Right lobe of liver (tissue), 4 donors: ENCODE measurements around the gene GORASP2.

Source experiments
- POLR2A ChIP-seq: fragments of 450-650 bp; IDR thresholded peaks from one replicate; pipeline ENCODE4 v1.6.1; 2017; ENCODE audit warnings: antibody characterized with exemption, mild to moderate bottlenecking
- TF ChIP-seq, protein P1 (sequence below), 4 donors: fragments of 200-600 bp in 3 of 4; fragments of 450-650 bp in 1 of 4; IDR thresholded peaks; one replicate each; pipeline versions ENCODE4 v1.5.1 to v1.8.0; 2016 to 2022; ENCODE audit warnings: antibody characterized with exemption in 4 of 4, mild to moderate bottlenecking in 2 of 4
- donor health status: DM: no; HTN: no; CAD: no.
- donor health status: DM: no; HTN: no; CAD: no.
- donor health status: DM: no; HTN: yes; CAD: no.

DNA sequence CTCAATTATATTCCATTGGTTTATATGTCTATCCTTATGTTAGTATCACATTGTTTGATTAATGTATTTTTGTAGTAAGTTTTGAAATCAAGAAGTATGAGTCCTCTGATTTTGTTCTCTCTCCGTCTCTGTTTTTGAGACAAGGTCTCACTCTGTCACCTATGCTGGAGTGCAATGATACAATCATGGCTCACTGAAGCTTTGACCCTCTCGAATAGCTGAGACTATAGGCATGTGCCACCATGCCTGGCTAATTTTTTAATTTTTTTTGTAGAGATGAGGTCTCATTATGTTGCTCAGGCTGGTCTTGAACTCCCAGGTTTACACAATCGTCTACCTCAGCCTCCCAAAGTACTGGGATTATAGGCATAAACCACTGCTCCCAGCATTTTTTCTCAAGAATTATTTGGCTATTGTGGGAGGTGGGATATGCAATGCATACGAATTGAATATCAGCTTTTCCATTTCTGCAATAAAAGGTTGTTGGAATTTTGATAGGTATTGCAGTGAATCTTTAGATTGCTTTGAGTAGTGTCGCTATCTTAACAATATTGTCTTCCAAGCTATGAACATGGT lies 17.7 kb upstream of the GORASP2 start:
- TF ChIP-seq, protein P1, sequence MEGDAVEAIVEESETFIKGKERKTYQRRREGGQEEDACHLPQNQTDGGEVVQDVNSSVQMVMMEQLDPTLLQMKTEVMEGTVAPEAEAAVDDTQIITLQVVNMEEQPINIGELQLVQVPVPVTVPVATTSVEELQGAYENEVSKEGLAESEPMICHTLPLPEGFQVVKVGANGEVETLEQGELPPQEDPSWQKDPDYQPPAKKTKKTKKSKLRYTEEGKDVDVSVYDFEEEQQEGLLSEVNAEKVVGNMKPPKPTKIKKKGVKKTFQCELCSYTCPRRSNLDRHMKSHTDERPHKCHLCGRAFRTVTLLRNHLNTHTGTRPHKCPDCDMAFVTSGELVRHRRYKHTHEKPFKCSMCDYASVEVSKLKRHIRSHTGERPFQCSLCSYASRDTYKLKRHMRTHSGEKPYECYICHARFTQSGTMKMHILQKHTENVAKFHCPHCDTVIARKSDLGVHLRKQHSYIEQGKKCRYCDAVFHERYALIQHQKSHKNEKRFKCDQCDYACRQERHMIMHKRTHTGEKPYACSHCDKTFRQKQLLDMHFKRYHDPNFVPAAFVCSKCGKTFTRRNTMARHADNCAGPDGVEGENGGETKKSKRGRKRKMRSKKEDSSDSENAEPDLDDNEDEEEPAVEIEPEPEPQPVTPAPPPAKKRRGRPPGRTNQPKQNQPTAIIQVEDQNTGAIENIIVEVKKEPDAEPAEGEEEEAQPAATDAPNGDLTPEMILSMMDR (IDR thresholded peaks at IDR 0.05): no peak
- TF ChIP-seq POLR2A: no peak
